HEK293 (cell line): ENCODE results near the gene COL4A1.

Experiments
- CTCF ChIA-PET: fragments of 350-600 bp; formaldehyde crosslinking; extraction: SDS; loops from one replicate; lab custom pipeline; 2021; ENCODE audit warnings: antibody characterized with exemption; lab: Yijun Ruan, JAX
- POLR2A ChIA-PET: fragments of 300-600 bp; formaldehyde crosslinking; extraction: SDS; loops from one replicate; lab custom pipeline; 2020; ENCODE audit warnings: antibody characterized with exemption, inconsistent platforms; lab: Yijun Ruan, JAX
- H3K27ac ChIP-seq: fragments of 200-500 bp; sonication (Bioruptor generic); 2 replicates; pipeline ENCODE4 v1.5.1; 2014; ENCODE audit warnings: low read depth, low read length, control low read depth, inconsistent platforms; ENCODE audit errors: extremely low read depth
- H3K36me3 ChIP-seq, 2 experiments: fragments of 200-500 bp in 1 of 2; sonication (Bioruptor generic) in 1 of 2; 1 replicate in 1 of 2; 2 replicates in 1 of 2; pipeline ENCODE4 v1.5.1; 2014 to 2017; ENCODE audit warnings: inconsistent platforms in 2 of 2, low read length in 2 of 2; ENCODE audit not compliant: control insufficient read depth in 2 of 2, insufficient read depth in 1 of 2
- H3K4me1 ChIP-seq: fragments of 200-500 bp; sonication (Bioruptor generic); 2 replicates; pipeline ENCODE4 v1.5.1; 2014; ENCODE audit warnings: mild to moderate bottlenecking, low read length, inconsistent platforms; ENCODE audit not compliant: control insufficient read depth, insufficient read depth
- H3K4me3 ChIP-seq: 2 replicates; pipeline ENCODE4 v1.5.1; 2011; ENCODE audit warnings: low read depth, mild to moderate bottlenecking, control low read depth, low read length, moderate library complexity
- H3K9me3 ChIP-seq: fragments of 200-500 bp; sonication (Bioruptor generic); 2 replicates; pipeline ENCODE4 v1.5.1; 2014; ENCODE audit warnings: low read depth, low read length, inconsistent platforms; ENCODE audit not compliant: control insufficient read depth, insufficient read depth
- OSR2 ChIP-seq: fragments of 450-650 bp; formaldehyde crosslinking; IDR thresholded peaks from 2 replicates; pipeline ENCODE4 v1.5.1; 2016; ENCODE audit warnings: missing biosample characterization, missing genetic modification characterization
- OVOL3 ChIP-seq: fragments of 450-650 bp; formaldehyde crosslinking; IDR thresholded peaks from 2 replicates; pipeline ENCODE4 v1.5.1; 2016; ENCODE audit warnings: missing biosample characterization, missing genetic modification characterization
- SCRT2 ChIP-seq: fragments of 450-650 bp; formaldehyde crosslinking; IDR thresholded peaks from 2 replicates; pipeline ENCODE4 v1.5.1; 2016; ENCODE audit warnings: missing biosample characterization, missing genetic modification characterization
- WT1 ChIP-seq: fragments of 450-650 bp; formaldehyde crosslinking; IDR thresholded peaks from 2 replicates; pipeline ENCODE4 v1.5.1; 2016; ENCODE audit warnings: missing biosample characterization, missing genetic modification characterization
- YY2 ChIP-seq: fragments of 450-650 bp; formaldehyde crosslinking; IDR thresholded peaks from 2 replicates; pipeline ENCODE4 v1.5.1; 2016; ENCODE audit warnings: missing biosample characterization, missing genetic modification characterization
- ZNF202 ChIP-seq: fragments of 450-650 bp; formaldehyde crosslinking; IDR thresholded peaks from 2 replicates; pipeline ENCODE4 v1.5.1; 2016; ENCODE audit warnings: missing biosample characterization, missing genetic modification characterization, borderline replicate concordance
- ZNF239 ChIP-seq: fragments of 450-650 bp; formaldehyde crosslinking; IDR thresholded peaks from 2 replicates; pipeline ENCODE4 v1.5.1; 2016; ENCODE audit warnings: missing biosample characterization, missing genetic modification characterization
- ZNF24 ChIP-seq: fragments of 450-650 bp; formaldehyde crosslinking; IDR thresholded peaks from 2 replicates; pipeline ENCODE4 v1.5.1; 2016; ENCODE audit warnings: missing biosample characterization, missing genetic modification characterization
- ZNF324 ChIP-seq: fragments of 450-650 bp; formaldehyde crosslinking; IDR thresholded peaks from 2 replicates; pipeline ENCODE4 v1.5.1; 2016; ENCODE audit warnings: missing biosample characterization, missing genetic modification characterization
- ZNF341 ChIP-seq: fragments of 450-650 bp; formaldehyde crosslinking; IDR thresholded peaks from 2 replicates; pipeline ENCODE4; 2016; ENCODE audit warnings: low read depth, missing biosample characterization, missing genetic modification characterization
- ZNF350 ChIP-seq: fragments of 450-650 bp; formaldehyde crosslinking; IDR thresholded peaks from 2 replicates; pipeline ENCODE4 v1.5.0; 2017; ENCODE audit warnings: missing biosample characterization, mild to moderate bottlenecking, missing genetic modification characterization
- ZNF354C ChIP-seq: fragments of 450-650 bp; formaldehyde crosslinking; IDR thresholded peaks from 2 replicates; pipeline ENCODE4 v1.5.1; 2016; ENCODE audit warnings: missing biosample characterization, missing genetic modification characterization, low read depth, borderline replicate concordance
- ZNF701 ChIP-seq: fragments of 450-650 bp; formaldehyde crosslinking; IDR thresholded peaks from 2 replicates; pipeline ENCODE4 v1.5.1; 2016; ENCODE audit warnings: missing biosample characterization, missing genetic modification characterization
- ZNF707 ChIP-seq: fragments of 450-650 bp; formaldehyde crosslinking; IDR thresholded peaks from 2 replicates; pipeline ENCODE4 v1.5.1; 2016; ENCODE audit warnings: missing biosample characterization, missing genetic modification characterization
- ZNF76 ChIP-seq: fragments of 450-650 bp; formaldehyde crosslinking; IDR thresholded peaks from 2 replicates; pipeline ENCODE4; 2016; ENCODE audit warnings: low read depth, missing biosample characterization, missing genetic modification characterization, borderline replicate concordance
- ZNF777 ChIP-seq: fragments of 450-650 bp; formaldehyde crosslinking; IDR thresholded peaks from 2 replicates; pipeline ENCODE4 v1.5.1; 2017; ENCODE audit warnings: missing biosample characterization, missing genetic modification characterization, borderline replicate concordance
- TF ChIP-seq, protein P1 (sequence below): fragments of 450-650 bp; formaldehyde crosslinking; IDR thresholded peaks from 2 replicates; pipeline ENCODE4 v1.5.1; 2016; ENCODE audit warnings: missing biosample characterization, missing genetic modification characterization
- TF ChIP-seq, protein P2 (sequence below): fragments of 450-650 bp; formaldehyde crosslinking; IDR thresholded peaks from 2 replicates; pipeline ENCODE4 v1.5.1; 2016; ENCODE audit warnings: missing biosample characterization, missing genetic modification characterization
- TF ChIP-seq, protein P3 (sequence below): fragments of 450-650 bp; formaldehyde crosslinking; IDR thresholded peaks from 2 replicates; pipeline ENCODE4 v1.5.0; 2017; ENCODE audit warnings: missing biosample characterization, missing genetic modification characterization, borderline replicate concordance

The COL4A1 gene

DNA sequence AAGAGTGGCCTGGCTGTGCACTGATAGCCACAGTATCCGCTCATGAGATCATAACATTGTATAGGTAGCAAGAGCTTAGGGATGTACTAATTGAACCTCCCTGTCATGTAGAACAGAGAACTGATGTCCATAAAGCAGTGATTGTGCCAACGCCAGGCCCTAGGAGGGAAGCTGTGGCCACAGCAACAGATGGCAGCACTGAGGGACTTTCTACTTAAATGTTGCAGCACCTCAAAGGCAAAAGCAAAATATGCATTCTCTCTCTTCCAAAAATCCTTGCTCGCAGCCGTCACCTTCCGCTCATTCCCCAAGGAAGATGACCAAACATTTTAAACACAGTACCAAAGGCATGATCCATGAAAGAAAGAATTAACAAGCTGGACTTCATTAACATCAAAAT is 32.3 kb downstream of the COL4A1 start:
- H3K4me1 ChIP-seq: no peaks in the 10 kb centered on the region
- ChIA-PET CTCF (interaction anchor here (0.6 to 1.2 kb wide), 3 partner anchors 9 to 156 kb away, joined by 3 to 5 read pairs (median 3); no protein-coding TSS in a partner anchor), POLR2A (no interaction called here)
- H3K36me3 ChIP-seq: no peaks in the 10 kb centered on the region
- no peak for TF ChIP-seq ZNF701 (tag by site-specific recombination)
- TF ChIP-seq SCRT2 (tag by site-specific recombination): 0 out of 2 replicates have a peak, but pooled peaks have one; percentile 27
- H3K27ac ChIP-seq: no peak overlapping the region
- no peak overlapping the region for H3K4me3 ChIP-seq
- no peaks in the 10 kb centered on the region for H3K9me3 ChIP-seq

DNA sequence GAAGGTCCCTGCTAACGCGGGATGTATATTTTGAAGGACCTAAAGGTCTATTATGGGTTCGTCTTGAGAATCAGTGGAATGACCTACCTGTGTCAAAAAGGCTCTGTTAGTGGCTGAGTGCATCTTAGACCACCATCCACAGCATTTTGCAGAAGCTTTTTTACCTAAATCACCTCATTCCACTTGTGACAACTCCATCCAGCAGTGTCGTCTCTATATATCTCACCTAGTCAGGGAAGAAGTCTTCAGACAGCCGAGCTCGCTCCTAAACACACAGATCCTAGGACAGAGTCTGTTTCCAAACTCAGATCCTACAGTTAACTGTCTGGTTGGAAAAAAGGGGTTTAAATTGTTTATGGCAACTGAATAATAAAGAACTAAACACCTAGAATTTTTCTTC is 33.7 kb downstream of the COL4A1 start:
- no peak overlapping the region for H3K4me3 ChIP-seq
- no peaks in the 10 kb centered on the region for H3K36me3 ChIP-seq
- H3K9me3 ChIP-seq: no peaks in the 10 kb centered on the region
- H3K4me1 ChIP-seq: no peaks in the 10 kb centered on the region
- ChIA-PET POLR2A (no interaction called here), CTCF (no interaction called here)
- no peak overlapping the region for H3K27ac ChIP-seq
- TF ChIP-seq ZNF24 (tag by site-specific recombination) (no peak), ZNF324 (tag by site-specific recombination) (no peak), SCRT2 (tag by site-specific recombination) (no peak), ZNF350 (no peak), ZNF202 (tag by site-specific recombination) (no peak), ZNF777 (no peak), ZNF76 (tag by site-specific recombination) (no peak), ZNF354C (tag by site-specific recombination) (no peak)
- TF ChIP-seq, protein P1, sequence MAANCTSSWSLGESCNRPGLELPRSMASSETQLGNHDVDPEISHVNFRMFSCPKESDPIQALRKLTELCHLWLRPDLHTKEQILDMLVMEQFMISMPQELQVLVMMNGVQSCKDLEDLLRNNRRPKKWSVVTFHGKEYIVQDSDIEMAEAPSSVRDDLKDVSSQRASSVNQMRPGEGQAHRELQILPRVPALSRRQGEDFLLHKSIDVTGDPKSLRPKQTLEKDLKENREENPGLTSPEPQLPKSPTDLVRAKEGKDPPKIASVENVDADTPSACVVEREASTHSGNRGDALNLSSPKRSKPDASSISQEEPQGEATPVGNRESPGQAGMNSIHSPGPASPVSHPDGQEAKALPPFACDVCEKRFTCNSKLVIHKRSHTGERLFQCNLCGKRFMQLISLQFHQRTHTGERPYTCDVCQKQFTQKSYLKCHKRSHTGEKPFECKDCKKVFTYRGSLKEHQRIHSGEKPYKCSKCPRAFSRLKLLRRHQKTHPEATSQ (tag by site-specific recombination): no peak

DNA sequence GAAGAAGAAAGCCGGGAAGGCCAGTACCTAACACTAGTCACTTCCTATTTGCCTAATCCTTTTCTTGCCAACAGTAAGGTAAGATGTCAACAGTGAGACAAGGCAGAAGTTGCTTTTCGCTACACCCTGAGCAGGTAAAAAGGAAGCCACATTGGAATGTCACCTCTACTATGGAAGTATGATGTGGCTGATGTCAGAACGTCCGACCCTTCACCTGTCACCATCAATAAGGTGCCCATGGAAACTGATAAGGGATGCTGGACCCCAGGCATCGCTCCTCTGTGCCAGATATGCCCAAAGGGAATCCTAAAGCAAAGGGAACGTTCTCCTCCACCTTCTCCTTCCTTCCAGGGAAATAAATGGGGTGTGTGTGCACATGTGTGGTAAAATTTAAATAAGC is 34.3 kb downstream of the COL4A1 start:
- no peaks in the 10 kb centered on the region for H3K4me1 ChIP-seq
- no peaks in the 10 kb centered on the region for H3K9me3 ChIP-seq
- ChIA-PET POLR2A (no interaction called here), CTCF (no interaction called here)
- no peak overlapping the region for H3K27ac ChIP-seq
- TF ChIP-seq, protein P2, sequence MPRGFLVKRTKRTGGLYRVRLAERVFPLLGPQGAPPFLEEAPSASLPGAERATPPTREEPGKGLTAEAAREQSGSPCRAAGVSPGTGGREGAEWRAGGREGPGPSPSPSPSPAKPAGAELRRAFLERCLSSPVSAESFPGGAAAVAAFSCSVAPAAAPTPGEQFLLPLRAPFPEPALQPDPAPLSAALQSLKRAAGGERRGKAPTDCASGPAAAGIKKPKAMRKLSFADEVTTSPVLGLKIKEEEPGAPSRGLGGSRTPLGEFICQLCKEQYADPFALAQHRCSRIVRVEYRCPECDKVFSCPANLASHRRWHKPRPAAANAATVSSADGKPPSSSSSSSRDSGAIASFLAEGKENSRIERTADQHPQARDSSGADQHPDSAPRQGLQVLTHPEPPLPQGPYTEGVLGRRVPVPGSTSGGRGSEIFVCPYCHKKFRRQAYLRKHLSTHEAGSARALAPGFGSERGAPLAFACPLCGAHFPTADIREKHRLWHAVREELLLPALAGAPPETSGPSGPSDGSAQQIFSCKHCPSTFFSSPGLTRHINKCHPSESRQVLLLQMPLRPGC (tag by site-specific recombination): no peak
- TF ChIP-seq OVOL3 (tag by site-specific recombination) (no peak), ZNF239 (no peak), ZNF341 (tag by site-specific recombination) (no peak), OSR2 (no peak), YY2 (tag by site-specific recombination) (no peak), WT1 (tag by site-specific recombination) (no peak), ZNF707 (tag by site-specific recombination) (no peak)
- TF ChIP-seq, protein P3, sequence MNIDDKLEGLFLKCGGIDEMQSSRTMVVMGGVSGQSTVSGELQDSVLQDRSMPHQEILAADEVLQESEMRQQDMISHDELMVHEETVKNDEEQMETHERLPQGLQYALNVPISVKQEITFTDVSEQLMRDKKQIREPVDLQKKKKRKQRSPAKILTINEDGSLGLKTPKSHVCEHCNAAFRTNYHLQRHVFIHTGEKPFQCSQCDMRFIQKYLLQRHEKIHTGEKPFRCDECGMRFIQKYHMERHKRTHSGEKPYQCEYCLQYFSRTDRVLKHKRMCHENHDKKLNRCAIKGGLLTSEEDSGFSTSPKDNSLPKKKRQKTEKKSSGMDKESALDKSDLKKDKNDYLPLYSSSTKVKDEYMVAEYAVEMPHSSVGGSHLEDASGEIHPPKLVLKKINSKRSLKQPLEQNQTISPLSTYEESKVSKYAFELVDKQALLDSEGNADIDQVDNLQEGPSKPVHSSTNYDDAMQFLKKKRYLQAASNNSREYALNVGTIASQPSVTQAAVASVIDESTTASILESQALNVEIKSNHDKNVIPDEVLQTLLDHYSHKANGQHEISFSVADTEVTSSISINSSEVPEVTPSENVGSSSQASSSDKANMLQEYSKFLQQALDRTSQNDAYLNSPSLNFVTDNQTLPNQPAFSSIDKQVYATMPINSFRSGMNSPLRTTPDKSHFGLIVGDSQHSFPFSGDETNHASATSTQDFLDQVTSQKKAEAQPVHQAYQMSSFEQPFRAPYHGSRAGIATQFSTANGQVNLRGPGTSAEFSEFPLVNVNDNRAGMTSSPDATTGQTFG (tag by site-specific recombination): no peak
- H3K4me3 ChIP-seq: no peak overlapping the region
- H3K36me3 ChIP-seq: no peaks in the 10 kb centered on the region
